Uterus (tissue), 2 donors: ENCODE measurements around the gene KCNIP1.

Experiments used
- CTCF ChIP-seq, 4 experiments: fragments of 200-600 bp in 2 of 4; fragments of 450-650 bp in 2 of 4; sonication (generic) in 2 of 4; IDR thresholded peaks; one replicate each; pipeline ENCODE4 v1.5.1; 2016 to 2019; ENCODE audit warnings: antibody characterized with exemption in 4 of 4, mild to moderate bottlenecking in 2 of 4, moderate library complexity in 1 of 4
- POLR2A ChIP-seq, 2 donors: fragments of 450-650 bp; IDR thresholded peaks; one replicate each; pipeline ENCODE4 v1.6.1; 2016; ENCODE audit warnings: antibody characterized with exemption in 2 of 2, mild to moderate bottlenecking in 1 of 2, moderate library complexity in 1 of 2

- TF ChIP-seq CTCF (IDR thresholded peaks at IDR 0.05), result no peak
- no peak for TF ChIP-seq POLR2A (IDR thresholded peaks at IDR 0.05)
These were observed 265.4 kb downstream of the KCNIP1 start for GRCh38 chr5:170769246-170769645.
